ENCODE data around the gene TLCD4.
"Not testable (repeated sequence)": the region's sequence is repeated elsewhere in the genome, so short reads cannot be mapped to it uniquely, and the experiment has no call there.

TLCD4 gene, protein sequence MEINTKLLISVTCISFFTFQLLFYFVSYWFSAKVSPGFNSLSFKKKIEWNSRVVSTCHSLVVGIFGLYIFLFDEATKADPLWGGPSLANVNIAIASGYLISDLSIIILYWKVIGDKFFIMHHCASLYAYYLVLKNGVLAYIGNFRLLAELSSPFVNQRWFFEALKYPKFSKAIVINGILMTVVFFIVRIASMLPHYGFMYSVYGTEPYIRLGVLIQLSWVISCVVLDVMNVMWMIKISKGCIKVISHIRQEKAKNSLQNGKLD

DNA sequence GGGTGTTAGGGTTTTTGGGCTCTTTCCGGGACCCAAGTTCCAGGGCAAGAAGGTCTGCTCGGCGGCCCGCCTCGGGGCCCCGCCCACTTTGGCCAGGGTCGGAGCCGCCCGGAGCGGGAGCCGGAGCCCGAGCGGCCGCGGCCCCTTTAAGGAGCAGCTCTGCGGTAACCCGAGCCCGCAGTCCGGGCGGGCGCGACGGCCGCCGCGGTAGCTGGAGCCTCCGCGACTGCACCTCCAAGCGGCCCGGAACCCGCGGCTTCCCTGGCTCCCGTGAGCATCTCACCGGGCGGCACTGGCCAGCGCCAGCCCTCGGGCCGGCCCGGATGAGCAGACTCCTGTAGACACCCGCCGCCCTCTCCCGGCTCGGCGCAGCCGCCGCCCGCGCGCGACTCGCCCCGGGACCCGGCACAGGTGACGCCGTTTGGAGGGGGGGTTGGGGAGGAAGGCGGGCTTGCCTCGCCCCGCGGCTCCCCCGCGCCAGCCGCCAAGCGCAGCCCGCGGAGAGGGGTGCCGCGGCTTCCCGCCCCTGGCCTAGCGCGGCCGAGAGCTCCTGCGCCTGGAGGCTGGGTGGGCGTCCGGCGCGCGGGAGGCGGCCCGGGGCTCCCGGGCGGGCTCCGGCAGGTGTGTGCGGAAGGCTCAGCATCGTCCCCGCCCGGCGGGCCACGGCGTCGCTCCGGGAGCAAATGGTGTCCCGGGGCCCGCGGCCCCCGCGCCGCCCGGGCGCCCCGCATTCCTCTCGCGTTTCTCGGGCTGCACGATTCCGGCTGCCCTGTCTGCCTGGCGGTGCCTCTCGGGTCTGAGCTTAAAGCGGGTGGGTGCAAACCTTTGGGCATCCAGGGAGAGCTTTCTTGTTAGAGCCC is at the start of gene TLCD4:
Gene TLCD4 (plus strand): TSS at position 149 of the 860 bp plus-strand sequence. CDS start 26,547 bp downstream, outside the sequence.
- peak; percentile 21 for DNase-seq

DNA sequence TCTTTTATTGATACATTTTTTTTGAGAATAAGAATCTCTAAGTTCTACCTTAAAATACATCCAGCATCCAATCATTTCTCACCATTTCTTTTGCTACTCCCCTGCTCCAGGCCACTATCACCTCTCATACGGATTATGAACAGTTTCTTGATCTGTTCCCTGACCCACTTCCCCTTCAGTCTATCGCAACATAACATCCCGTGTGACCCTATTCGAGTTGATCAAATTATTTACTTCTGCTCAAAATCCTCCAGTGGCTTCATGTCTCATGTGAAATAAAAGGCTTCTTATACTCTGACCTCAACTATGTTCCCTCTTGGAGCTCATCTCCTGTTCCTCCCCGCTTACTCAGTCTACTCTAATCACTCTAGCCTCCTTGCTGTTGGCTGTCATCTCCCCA is 49.6 kb upstream of the TLCD4 start:
- no peak for DNase-seq

DNA sequence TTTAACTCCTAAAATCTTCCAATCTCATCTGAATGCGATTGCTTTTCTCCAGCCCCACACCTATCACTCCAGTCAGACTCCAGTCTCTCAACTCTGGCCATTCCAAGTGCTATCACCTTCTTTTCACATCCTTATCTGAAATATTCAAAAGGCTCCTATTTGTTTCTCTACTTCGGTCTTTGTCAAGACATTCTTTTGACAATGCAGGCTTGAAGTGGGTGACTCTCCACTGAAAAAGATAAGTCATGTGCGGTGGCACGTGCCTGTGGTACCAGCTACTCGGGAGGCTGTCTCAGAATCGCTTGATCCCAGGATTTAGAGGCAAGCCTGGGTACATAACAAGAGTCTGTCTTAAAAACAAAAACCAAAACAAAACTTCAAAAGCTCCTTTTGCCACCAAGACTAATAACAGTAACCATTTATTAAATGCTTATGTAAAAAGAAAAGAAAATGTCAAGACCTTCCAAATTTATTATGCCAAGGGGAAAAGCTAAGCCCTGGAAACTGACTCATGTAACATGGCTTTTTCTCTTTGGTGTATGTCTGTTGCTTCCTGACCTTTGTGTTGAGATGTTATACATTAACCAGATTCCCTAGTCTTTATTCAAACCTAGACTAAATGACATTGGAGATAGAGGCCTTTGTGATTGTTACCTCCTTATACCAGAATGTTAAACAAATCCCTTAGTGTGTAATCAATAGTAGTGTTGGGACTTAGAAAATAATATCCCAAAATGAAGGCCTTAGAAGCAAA is 48.0 kb upstream of the TLCD4 start:
- DNase-seq, result no peak

DNA sequence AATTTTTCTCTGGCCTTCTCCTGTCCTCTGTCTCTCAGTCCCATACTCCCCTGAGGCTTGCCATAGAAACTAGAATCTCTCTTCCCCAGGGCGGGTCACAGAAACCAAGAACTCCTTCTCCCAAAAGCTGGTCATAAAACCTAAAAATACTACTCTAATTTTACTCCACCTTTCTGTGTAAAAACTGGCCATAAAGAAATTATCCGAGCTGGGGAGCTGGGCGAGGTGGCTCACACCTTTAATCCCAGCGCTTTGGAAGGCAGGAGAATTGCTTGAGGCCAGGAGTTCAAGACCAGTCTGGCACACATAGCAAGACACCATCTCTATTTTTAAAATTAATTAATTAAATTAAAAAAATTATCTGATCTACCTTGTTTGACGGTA is 47.5 kb upstream of the TLCD4 start:
- DNase-seq, result no peak

DNA sequence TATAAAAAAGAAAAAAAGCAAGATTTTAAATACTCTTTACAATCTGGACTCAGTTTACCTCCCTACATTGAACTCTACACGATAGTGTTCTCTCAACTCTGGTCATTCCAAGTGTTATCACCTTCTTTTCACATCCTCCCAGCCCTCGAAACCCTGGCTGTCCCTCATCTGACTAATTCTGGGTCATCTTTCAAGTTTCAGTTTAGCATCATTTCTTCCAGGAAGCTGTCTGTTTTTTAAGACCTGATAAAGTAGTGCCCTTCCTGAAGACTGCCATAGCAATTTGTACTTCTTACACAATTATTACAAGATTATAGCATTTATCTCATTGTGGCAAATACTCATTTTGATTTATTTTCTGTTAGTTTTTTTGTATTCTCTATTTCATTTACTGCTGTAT is 45.6 kb upstream of the TLCD4 start:
- no peak for DNase-seq

DNA sequence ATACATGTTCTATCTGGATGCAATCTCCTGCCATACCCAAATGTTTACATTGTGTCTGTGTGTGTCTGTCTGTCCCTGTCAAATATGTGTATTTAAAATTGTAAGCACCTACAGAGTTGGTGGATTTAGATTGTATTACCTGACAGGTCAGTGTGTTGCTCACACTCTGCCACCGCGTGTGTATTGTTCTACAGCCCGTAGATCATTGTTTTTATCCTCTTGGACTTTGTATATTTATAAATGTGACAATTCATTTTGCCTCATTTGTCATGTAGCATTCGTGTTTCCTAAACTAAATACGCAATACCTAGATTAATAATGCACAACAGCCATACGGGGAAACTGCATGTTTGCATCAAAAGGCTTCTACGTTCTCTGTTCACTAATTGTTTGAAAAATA is 45.0 kb upstream of the TLCD4 start:
- no peak for DNase-seq

DNA sequence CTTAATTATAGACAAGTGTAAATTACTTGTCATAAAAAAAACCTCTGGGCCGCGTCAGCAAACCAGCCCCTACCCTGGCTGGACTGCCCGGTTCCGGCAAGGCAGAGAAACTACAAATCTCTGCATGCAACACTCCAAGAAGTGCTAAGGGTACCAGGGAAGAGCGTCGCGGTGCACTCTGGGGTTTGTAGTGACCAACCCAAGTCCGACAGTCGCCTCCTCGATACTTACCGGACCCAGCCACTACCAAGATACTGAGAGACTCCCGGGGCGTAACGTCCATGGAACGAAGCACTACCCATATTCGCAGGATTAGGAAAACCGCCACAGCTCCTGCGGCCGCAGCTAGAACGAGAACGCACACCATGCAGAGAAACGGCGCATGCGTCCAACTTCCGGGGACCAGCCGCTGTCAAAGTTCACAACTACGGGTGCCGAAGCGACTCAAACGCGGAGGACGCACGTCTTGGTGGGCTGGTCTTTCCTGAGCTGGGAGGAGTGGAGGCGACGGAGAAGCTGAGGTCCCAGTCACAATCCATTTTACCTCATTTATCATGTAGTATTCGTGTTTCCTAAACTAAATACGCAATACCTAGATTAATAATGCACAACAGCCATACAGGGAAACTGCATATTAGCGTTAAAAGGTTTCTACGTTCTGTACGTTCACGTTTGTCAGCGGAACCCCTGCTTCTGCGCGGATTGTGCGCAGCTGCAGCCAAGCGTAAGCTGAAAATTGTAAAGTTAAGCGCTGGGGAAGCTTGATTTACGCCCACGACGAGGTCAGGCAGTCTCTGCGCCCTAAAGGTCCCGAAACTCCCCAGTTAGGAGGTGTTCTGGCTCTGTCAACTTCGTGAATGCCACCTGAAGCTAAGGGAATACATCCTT is 44.4 kb upstream of the TLCD4 start, which contains the start of gene ALG14:
Gene ALG14 (minus strand): TSS at position 420 of the 888 bp plus-strand sequence. CDS start 53 bp downstream, at position 367.
- DNase-seq, result peak; percentile 87

DNA sequence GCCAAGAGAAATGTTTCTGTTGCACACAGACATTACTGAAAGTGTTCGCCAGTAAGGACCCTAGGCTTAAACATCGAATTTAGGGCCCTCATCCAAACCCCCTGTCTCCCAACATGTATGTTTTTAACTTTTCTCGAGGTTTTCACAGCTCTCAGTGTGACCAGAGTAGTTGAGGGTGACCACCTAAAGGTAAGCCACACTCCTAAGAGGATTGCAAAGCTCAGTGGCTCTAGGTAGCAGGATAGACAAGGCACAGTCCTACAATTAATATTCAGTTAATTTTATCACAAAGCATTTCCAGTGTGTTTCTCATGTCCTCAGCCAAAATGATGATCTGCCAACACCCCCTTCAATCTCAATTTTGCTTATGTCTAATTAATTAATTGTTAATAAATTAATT is 43.7 kb upstream of the TLCD4 start:
- DNase-seq, result no peak

DNA sequence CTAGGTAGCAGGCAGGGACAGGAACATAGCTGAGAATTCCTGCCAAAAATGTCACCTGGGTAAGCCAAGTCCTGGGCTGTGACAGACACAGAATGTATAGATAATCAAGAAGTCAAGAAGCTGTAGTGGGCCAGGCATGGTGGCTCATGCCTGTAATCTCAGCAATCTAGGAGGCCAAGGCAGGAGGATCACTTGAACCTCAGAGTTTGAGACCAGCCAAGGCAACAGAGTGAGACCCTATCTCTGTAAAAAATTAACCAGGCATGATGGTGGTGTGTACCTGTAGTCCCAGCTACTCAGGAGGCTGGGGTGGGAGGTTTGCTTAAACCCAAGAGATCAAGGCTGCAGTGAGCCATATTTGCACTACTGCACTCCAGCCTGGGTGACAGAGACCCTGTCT is 41.1 kb upstream of the TLCD4 start:
- no peak for DNase-seq

DNA sequence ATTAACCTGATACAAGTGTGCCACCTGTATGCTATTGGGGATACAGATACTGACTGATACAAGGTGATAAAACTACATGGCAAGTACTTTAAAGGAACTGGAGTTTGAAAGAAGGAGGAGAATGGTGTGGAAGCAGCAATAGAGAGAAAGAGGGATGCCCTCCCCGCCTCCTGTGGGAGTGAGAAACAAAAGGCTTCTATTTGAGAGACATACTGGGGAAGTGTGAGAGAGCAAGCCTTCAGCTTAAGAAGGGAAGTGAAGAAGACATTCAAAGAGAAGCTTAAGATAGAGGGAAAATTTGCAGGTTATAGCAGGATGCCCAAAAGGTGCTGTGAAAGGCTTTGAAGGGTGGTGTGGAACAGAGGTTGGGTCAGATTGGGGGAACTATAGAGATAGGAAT is 36.7 kb upstream of the TLCD4 start:
- no peak for DNase-seq

DNA sequence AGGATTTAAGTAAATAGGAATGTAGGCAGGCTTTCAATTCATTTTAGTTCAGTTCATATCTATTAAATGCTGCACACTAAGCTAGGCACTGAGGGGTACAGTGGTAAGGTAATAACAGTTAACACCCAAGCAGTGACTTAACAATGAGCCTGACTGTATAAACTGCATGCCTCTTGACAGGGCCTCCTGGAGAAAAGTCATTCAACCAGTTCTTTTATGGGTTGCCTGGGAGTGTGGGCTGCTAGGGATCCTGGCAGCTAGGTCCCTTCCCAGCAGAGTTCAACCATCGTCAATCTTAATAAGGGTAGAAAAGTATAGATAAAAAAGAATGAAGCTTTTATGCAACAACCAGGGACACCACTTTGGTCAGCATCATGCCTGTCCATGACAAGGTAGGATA is 36.3 kb upstream of the TLCD4 start:
- no peak for DNase-seq

DNA sequence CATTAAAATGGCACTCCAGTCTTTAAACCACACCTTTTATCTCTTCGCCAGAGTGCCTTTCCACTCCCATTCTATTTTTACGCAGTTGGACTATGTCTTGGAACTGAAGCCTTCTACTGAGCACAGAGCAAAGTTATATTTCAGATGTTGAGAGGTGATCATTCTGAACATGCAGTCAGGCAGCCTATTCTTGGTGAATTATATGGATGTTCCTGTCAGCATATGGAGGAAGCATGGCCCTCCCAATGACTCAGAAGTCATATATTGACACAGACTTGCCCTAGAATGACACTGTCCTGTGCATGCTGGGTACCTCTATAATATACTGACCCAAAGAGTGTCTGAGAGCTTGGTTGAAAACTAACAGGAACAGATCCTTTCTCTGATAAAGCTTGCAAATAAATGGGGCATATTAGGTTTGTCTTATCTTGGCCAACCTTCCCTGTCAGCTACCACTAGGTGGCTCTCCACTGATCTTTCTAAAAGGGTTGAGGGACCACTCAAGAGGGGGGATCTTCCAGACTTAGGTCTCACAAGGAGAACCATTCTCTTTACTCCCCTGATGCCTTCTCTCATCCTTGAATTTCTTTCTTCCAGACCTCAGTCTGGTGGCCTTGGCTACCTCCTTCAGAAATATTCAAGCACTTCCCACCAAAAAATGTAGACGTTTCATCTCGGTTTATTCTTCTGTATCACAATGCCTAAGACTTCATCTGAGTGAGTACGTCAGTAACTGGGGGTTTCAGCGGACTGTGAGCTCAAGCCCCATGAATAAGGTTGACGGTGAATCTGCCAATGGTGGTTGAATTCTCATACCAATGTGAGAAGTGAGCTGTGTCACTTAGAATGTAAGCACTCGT is 32.6 kb upstream of the TLCD4 start:
- DNase-seq, result no peak

DNA sequence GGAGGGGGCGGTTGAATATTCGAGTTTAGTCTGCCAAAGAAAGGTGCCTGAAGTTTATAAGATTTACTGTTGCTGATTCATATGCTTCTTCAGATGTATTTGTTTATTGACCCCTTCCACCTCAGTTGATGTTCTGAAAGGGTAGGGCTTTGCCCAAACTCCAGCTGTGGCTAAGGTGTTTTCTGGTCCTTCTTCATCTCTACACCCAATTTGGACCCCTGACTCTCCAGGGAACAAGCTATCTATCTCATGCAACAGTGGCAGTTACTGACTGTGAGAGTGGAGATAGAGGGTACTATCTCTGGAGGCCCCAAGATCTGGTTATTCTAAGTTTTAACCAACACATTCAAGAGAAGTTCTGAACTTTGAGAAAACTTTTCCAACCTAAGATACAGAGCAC is 31.8 kb upstream of the TLCD4 start:
- no peak for DNase-seq

DNA sequence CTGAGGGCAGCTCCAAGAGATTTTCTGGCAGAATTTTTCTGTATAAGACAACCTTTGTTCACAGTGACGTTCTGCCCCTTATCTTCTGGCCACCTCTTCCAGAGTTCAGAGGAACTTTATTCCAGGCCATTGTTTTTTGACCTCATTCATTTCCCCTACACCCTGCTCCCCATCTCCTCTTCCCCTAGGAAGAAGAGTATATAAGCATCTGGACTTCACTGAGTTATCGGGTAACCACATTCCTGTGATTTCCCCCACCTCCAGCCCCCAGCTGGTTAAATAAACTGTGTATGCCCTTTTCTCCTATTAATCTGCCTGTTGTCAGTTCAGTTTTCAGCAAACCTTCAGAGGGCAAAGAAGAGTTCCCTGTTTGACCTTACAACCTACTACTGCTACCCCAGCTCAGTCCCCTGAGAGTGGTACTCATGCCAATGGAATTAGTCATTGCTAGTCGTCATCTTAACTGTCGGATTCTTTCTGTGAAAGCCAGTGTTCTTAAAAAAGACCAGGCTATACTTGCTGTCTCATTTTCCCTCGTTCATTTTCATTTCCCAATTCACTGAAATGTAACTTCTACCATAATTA is 30.1 kb upstream of the TLCD4 start:
- DNase-seq, result no peak

DNA sequence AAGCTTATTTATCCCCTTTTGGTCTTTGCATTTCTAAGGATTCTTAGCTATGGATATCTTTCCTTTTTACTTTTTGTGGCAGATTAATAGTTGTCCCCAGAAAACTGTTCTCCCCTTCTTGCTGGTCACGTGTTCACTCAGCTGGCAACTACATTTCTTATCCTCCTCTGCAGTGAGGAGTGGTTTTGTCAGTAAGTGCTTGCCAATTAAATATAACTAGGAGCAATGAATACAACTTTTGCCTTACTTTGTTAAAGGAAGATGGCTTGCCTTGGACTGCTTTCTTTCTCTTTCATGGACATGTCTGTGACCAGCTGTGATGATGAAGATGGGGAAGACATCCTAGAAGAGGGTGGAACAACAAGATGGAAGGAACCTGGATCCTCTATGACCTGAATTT is 28.9 kb upstream of the TLCD4 start:
- no peak for DNase-seq

DNA sequence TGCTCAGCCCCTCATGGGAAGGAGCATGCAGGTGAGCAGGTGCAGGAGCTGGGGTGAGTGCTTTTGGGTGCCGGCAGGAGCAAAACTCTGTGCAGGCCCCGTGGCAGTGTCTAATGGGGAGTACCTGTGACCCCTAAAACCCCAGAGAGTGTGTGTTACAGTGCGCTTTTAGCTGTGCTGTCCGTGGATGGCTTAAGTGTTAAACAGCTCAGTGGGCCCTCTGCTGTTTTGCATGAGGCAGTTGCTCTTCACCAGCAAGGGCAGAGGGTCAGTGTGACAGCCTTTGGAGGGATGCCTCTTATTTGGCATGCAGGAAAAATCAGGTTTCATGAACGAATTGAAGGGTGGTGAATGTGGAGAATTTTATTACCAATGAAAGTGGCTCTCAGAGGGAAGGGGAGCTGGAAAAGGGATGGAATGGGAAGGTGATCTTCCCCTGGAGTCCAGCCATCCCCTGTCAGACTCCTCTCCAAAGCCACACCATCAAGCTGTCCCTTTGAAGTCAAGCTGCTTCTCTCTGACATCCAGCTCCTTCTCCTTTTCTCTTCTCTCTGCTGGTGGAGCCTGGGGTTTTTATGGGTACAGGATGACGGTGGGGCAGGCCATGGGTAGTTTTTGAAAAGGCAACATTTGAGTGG is 27.4 kb upstream of the TLCD4 start:
- no peak for DNase-seq

DNA sequence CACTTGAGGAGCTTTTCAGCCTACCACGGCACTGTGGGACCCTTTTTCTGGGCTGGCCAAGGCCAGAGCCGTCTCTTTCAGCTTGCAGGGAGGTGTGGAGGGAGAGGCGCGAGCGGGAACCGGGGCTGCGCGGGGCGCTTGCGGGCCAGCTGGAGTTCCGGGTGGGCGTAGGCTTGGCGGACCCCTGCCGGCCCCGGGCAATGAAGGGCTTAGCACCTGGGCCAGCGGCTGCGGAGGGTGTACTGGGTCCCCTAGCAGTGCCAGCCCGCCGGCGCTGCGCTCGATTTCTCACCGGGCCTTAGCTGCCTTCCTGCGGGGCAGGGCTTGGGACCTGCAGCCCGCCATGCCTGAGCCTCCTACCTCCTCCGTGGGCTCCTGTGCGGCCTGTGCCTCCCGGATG is 25.9 kb upstream of the TLCD4 start:
- not testable (repeated sequence) for DNase-seq

DNA sequence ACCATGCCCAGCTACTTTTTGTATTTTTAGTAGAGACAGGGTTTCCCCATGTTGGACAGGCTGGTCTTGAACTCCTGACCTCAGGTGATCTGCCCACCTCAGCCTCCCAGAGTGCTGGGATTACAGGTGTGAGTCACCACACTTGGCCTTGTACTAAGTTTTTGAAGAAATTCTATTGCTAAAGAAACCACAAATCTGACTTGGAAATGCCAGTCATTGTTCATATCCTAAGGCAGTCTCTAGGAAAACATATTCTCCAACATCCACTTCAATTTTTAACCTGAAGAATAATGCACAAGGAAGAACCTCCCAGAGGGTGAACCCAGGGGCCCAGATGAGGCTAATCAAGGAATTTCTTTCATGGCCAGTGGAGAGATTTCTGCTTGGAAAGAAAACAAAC is 24.3 kb upstream of the TLCD4 start:
- not testable (repeated sequence) for DNase-seq

DNA sequence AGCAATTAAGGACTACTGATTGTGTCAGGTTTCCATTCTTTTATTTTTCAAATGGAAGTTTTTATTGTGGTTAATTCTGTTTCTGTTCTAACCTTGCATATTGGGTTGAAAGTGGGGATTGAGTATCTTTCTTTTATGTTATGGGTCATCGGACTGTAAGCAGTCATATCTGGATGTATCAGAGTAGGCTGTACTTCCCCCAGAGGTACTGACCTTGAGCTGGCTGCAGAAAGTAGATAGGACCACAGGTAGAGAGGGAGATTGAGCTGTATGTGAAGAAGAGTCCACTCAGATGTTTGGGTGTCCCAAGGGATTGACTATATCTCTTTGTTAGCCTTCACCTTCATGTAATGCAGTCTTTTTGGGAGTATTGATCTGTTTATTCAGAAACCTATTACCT is 23.9 kb upstream of the TLCD4 start:
- DNase-seq, result no peak

DNA sequence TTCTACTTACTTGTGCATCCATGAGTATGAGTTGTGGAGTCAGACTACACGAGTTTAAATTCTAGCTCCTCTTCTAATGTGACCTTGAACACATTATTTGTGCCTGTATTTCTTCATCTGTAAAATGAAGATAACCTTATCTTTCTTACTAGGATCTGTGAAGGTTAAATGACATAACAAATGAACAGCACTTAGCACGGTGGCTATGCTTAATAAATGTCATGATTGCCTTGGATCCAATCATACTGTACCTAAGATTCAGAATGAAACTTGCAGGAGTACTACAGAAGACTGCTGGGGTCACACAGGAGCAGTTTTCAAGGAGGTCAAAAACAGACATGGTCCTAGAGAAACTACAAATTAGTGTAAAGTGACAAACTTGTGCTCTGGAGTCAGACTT is 22.2 kb upstream of the TLCD4 start:
- DNase-seq, result no peak

DNA sequence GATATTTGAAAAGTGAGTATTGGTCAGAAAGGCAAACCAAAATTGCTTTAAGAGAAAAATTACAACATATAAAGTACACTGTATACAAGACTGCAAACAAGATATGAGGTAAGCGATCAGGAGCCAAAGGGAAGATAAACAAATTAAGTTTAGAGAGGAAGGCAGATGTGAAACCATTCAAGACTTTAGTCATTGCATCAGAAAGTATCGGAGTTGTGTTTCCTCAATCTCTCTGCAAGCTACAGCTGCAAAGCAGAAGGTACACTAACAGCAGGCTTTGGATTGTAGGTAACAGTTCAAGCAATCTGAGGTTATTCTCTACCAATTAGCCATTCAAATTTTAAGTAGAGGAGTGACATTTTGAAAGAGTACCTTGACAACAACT is 21.3 kb upstream of the TLCD4 start:
- no peak for DNase-seq

Data from stimulated activated CD4-positive, alpha-beta T cell treated with anti-CD3 and anti-CD28 coated beads, Interleukin-12 subunit alpha, Interleukin-12 subunit beta, amount 100 ng/mL, for 4 hours (primary cell).